HG03469 (cell line): ENCODE results near the gene ENOPH1.
A peak's percentile ranks its signal among the peaks of the same experiment; 100 is the strongest.

Source experiments
- ATAC-seq: cut with Tn5 transposase; IDR thresholded peaks from one replicate; pipeline ENCODE4 v1.9.1; 2021; ENCODE audit warnings: mild to moderate bottlenecking, moderate library complexity, moderate number of reproducible peaks; ENCODE audit not compliant: unreplicated experiment

ENOPH1 gene

DNA sequence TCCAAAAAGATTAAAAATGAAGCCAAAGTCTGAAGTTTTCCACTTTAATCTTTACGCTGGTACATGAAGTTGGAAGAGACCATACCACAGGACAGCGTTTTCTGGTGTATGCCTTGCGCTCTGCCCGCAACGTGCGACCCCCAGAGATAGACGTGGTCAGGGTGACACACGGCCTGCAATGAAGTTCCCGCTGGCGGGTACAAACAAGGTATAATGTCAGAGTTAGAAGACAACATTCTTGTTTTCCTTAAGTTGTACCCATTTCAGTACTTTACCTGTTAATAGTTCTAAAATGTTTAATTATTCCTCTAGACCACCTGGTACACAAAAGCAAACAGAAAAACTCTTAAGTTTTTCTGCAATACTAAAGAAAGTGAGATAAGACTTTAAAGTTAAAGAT is 4.9 kb upstream of the ENOPH1 start:
- no peak for ATAC-seq

DNA sequence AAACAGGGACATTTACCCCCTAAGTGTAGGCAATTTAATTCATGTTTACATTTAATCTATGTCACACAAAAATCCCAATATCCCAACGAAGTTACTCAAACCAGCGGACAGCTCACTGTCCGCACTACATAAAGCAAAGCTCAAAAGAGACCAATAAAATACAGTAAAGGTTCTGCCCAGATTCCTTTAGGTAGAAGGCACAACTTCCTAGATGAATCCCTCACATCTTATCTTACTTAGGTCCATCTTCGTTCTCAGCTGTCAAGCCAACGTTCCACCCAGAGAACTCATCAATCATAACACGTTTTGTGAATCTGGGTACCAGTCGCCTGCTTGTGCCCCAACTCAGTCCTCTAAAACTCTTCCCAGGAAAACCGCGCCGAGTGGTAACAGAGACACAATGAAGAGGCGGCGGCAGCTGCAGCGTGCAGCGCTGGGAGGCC is 1.8 kb upstream of the ENOPH1 start:
- ATAC-seq, result no peak

DNA sequence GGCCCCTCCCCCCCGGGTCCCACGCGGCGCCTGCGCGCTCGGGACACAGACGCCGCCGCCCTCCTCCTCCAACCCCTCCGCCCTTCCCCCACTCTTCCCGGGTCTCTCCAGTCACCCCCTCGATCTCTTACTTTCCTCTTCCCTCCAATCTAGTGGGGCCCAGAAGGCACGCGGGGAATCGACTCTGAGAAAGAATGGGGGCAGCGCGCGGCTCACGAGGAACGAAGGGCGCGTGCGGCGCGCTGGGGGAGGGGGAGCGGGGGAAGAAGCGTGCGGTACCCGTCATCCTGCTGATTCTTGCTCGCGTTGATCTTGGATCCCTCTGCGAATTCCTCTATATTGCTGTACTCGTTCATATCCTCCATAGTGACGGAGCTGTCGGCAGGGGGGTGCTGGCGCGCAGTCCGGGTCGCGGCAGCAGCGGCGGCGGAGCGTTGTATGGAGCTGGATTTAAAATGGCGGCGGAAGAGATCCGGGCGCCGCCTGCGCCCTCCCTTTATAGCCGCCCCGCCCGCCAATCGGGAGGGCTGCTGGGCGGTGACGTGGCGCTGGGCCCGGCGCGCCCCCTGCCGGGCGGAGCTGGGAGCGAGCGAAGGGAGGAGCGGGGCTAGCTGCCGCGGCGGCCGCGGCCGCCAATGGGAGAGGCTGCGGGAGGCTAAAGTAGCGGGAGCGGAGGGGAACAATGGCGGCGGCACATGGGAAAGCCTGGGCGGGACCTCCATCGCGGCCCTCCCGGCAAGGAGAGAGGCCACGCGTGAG is 1.2 kb upstream of the ENOPH1 start:
- ATAC-seq, result peak; percentile 31

DNA sequence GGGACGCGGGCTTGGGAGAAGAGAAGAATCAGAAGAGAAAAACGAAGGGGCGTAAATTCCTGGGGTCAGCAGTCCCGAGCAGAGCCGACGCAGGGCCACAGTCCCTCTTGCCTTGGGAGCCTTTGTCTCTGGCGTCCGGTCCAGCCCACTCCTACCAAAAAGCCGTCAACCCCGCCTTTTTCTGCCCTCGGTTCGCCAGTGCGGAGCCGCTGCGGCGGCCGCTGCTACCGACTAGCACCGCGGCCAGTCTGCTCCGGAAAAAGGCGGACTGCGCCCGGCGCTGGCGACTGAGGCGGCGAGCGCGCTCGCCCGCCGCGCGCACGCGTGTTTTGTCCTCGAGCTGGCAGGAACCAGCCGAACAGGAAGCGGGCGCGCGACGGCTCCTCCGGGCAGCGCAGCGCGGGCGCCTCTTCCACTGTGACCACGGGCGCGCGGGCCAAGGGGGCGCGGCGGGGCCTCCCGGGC is 630 bp upstream of the ENOPH1 start:
- peak; percentile 8 for ATAC-seq

DNA sequence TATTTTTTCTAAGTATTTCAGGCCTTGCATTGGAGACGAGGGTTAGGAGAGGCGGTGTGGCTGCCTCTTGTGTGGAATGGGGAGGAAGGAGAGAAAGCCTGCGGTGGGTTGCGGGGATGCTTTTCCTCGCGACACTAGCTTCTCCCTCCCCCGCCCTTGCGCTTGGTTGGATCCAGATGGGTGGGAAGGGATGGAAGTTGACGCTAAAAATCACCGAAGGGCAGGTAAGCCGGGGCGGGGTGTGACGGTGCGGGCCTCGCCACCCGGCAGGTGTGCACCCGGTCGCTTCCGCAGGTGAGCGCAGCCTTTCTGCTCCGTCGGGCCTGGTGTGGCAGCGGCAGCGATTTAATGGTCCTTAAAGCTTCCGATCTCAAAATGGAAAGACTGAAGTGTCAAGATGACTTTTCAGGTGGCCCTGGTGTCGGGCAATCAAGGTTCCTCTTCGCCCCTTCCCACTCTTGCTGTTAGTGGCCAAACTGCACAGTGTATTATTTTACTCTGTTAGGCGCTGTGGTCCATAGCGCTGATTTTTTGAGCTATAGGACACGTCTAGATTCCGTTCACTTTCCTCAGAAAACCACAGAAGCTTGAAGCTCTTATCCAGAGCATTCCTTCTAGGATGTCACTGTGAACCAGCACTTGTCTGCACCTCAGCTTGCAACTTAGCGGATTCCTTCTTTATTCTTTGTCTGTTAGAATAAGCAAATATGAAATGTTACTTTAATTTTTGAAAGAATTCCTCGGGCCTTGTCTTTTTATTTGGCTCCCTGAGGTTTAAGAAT is 765 bp downstream of the ENOPH1 start:
- no peak for ATAC-seq

DNA sequence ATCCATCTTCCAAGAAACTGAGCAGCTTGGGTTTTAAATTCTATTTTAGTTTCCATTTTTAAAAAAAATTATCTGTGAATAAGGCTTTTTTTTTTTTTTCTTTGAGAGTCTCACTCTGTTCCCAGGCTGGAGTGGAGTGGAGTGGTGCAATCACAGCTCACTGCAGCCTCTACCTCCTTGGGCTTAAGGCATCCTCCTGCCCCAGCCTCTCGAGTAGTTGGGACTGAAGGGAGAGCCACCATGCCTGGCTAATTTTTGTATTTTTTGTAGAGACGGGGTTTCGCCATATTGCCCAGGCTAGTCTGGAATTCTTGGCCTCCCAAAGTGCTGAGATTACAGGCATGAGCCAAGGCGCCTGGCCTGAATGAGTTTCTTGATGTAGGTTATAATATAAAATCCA is 1.4 kb downstream of the ENOPH1 start:
- ATAC-seq, result no peak

DNA sequence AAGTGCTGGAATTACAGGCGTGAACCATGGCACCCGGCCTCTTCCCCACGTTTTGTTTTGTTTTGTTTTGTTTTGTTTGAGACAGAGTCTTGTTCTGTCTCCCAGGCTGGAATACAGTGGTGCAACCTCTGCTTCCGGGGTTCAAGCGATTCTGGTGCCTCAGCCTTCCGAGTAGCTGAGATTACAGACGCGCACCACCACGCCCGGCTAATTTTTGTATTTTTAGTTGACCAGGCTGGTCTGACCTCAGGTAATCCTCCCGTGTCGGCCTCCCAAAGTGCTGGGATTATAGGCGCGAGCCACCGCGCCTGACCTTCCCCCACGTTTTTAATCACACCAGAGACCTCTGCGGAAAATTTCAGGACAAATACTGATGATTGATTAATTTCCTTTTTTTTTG is 2.2 kb downstream of the ENOPH1 start:
- ATAC-seq, result no peak

DNA sequence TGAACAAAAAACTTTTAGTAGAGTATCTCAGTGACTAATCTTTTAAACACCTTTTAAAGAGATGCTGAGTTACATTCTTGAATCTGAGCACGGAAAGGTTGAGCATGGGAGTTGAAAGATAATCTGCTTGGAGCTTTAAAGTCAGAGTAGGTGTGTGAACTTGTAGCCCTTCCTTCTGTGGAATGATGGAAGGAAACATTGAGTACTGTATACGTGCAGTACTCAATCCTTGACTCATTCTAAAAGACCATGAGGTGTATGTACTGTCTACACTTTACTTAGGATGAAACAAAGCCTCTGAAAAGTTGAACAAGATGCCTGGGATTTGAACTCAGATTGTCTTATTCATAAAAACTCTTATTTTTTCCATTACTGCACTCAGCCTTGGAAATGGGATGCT is 3.4 kb downstream of the ENOPH1 start:
- no peak for ATAC-seq

DNA sequence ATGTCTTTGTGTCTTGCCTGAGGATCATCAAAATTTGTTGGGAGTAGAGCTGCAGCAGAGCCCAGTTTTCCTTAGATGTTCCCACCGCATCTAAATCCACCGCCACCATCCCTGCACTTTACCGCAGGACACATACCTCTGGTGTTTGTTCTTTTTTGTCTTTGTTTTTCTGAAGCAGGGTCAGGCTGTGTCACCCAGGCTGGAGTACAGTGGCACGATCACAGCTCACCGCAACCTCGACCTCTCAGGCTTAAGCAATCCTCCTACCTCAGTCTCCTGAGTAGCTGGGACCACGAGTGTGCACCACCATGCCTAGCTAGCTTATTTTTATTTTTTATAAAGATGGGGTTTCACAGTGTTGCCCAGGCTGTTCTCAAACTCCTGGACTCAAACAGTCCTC is 4.6 kb downstream of the ENOPH1 start:
- no peak for ATAC-seq

DNA sequence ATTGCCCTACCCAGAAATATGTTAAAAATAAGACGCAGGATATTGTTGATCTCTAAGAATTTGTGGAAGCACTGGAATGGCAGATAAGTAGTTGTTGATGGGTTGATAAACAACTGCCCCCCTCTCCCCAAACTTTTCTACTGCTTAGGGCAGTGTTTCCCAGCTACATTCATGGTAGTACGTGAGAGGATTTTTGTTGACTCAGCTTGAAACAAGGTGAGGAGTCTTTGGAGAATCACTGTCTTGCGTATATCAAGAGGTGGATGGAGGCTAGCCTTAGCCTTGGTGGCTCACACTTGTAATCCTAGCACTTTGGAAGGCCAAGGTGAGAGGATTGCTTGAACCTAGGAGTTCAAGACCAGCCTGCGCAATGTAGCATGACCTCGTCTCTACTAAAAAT is 5.7 kb downstream of the ENOPH1 start:
- ATAC-seq, result no peak

DNA sequence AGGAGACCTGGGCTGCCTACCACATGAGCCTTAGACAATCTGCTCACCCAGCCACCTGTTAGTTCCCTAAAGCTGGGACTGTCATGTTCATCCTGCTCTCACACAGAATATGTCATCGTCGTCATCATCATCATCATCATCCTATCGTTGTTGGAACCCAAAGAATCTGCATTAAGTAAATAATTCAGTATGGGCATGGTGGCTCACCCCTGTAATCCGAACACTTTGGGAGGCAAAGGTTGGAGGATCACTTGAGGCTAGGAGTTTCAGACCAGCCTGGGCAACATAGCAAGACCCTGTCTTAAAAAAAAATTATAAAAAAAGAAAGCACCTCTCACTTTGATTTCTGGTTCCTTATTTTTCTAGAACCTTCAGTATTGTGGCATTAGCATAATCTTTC is 6.4 kb downstream of the ENOPH1 start:
- ATAC-seq, result no peak

DNA sequence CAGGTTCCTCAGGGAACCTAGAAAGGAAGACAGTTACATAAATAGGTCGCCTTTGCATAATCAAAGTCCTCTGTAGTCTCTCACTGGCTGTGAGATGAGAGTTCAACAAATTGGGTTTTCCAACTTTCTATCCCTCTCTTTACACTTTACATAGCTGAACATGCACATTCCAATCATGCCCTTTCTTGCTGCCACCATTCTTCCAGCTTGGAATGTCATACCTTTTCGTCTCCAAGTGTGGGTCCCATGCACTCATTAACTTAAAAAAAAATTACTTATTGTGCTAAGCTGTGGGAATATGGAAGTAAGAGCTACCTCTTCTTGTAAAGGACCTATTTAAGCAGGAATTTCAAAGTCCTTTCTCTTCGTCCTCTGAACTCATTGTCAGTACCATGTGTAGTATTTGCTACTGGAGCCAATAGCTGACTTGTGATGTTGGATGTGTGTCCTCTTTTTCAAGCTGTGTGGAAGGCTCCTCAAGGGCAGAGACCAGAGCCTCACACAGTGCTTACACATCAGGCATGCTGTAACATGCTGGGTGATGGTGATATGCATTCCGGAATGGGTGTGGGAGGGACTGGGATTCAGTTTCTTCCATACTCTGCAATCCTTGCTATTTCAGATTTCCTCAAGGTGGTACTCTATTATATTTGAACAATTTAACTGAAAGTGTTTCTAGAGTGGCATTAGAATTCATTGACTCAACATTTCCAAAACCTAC is 7.1 kb downstream of the ENOPH1 start:
- no peak for ATAC-seq

DNA sequence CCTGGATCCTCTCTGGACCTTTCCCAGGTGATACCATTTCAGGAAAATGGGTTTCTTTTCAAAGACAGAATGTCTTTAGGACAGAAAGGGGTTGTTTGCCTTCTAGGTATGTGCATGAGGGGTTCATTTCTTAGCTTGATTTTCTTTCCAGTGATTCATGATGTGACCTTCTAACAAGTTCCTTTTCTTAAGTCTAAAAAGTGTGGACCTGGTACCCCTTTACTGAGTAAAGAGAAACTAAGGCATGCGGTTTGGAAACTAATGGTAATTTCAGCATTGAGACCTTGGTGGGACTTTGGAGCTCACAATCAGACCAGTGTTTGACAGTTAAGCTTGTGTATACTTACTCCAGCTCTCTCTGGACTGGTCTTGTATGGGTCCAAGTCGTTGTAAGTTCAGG is 8.7 kb downstream of the ENOPH1 start:
- no peak for ATAC-seq

DNA sequence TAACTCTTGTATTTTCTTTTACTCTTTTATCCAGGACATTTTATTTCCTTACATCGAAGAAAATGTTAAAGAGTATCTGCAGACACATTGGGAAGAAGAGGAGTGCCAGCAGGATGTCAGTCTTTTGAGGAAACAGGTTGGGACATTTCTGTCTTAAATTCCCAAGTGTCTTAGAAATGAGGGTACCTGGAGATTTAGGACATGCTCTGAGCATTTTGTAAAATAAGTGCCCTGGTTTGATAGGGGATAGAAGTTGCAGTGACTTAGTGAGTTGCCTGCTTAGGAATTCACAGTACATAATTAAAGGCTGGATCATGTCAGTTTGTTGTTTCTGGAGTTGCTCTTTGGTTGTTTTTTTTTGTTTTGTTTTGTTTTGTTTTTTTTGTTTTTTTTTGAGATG is 17.5 kb downstream of the ENOPH1 start:
- ATAC-seq, result no peak

DNA sequence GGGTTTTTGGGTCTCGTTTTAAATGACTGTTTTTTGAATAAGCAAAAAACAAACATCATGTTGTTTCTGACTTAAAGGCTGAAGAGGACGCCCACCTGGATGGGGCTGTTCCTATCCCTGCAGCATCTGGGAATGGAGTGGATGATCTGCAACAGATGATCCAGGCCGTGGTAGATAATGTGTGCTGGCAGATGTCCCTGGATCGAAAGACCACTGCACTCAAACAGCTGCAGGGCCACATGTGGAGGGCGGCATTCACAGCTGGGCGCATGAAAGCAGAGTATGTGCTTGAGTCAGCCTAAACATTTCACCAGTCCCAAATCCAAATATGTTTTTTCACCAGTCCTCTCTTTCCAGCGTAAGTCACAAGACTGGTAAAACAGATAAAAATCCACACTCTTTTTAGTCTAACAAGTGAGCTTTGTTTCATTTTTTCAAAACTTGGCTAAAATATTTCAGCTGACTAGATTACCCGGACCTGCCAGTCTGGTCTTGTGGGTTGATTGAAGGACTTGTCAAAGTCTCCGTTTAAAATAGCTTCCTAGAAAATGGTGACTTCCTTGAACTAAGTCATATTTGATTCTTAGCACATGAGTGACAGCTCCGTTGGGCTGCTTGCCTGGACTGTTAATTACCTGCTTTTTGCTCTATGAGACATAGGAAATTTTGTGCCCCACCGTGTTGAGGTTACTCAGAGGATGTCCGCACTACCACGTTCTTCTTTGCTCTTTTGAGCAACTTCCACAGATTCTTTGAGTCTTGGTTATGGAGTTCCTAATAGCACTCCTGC is 20.8 kb downstream of the ENOPH1 start:
- ATAC-seq, result no peak

DNA sequence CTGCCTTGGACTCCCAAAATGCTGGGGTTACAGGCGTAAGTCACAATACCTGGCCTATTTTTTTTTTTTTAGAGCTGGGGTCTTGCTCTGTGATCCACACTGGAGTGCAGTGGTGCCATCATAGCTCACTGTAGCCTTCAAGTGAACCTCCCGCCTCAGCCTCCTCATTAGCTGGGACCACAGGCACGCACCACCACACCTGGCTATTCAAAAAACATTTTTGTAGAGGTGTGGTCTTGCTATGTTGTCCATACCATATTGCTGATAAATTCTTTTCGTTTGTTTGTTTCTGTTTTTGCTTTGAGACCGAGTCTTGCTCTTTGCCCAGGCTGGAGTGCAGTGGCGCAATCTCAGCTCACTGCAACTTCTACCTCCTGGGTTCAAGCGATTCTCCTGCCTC is 21.6 kb downstream of the ENOPH1 start:
- ATAC-seq, result no peak

DNA sequence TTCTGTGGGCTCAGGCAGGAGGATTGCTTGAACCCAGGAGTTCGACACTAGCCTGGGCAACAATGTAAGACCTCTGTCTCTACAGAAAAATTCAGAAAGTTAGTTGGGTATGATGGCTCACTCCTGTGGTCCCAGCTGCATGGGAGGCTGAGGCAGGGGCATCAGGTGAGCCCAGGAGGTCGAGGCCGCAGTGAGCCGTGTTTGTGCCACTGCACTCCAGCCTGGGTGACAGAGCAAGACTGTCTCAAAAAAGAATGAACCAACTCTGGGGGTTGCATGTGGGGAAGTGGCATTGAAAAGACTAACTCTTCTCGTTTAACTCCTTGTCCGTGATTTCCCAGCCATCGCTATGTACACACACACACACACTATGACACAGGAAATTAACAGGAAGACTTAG is 26.9 kb downstream of the ENOPH1 start:
- ATAC-seq, result no peak

DNA sequence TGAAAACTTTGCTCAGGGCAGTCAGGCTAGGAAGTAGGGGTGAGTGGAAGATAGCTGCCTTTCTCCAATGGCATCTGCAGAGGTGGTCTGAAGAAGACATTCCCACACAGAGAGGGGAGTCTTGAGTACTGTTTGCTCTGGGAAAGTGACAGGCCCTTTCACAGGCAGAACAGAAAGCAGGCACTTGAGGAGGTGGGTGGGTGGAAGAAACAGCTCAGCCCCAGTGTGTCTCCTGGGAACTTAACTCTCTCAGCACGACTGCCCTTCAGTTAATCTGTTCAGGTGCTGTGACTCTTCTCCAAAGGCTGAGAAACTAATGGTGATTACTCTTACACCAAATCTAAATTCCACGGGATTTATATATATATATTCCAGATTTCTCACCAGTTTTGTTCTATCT is 28.3 kb downstream of the ENOPH1 start:
- ATAC-seq, result no peak

DNA sequence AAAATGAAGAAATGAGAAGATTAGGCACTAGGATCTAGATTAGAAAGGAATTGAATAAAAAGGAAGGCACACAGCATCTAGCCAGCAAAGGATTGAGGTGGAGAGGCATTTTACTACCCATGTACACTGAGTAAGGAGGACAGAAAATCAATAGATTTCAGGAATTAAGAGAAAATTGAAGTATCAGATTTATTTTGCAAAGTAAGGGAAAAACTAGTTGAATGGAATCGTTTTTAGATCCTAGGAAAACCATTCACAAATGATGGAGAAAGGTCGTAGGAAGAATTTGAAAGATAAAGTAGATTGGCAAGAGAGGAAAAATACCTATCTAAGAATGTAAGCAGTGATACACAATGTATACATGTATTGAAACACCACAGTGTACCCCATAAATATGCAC is 31.3 kb downstream of the ENOPH1 start:
- ATAC-seq, result no peak

DNA sequence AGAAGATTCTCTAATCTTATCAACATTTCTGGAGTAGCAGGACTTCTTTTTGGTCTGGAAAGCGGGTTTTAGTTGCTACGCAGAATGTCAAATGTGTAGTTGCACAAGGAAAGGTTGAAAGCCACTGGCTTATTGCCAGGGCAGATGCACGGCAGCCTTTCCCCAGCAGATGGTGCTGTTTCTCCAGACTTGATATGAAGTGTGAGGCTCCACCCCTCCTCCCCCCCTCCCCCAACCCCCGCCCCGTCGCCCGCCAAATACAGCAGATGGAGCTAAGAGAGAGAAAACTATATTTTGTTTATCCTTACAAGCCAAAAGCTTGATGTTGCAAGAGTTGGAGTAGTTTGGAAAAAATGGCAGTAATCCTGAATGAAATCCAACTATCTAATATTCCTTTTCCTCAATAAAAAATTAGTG is 32.0 kb downstream of the ENOPH1 start:
- peak; percentile 68 for ATAC-seq

DNA sequence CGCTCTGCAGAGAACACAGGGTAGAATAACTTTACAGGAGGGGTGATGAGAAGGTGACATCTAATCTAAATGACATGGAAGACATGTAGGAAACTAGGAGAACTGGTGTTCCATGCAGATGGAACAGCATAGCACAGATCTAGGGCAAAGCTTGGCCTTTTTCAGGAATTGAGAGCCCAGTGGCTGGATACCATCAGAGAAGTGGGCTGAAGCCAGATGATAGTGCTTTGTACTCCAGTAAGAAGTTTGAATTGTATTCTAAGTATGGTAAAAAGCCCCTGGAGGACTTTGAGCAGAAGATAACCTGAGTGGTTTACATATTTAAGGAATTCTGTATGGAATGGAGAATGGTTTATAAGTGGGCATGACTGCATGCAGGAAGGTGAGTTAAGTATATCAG is 32.8 kb downstream of the ENOPH1 start:
- no peak for ATAC-seq
